Progenitor cell of endocrine pancreas (in vitro differentiated cells): ENCODE measurements around the gene CYP19A1. TPM values are rescaled to one million over a fixed set of nuclear protein-coding genes. Genes with fewer than 3 reads are reported as not detected.

Experiments
- DNase-seq: peaks from one replicate; pipeline ENCODE4 v3.0.0; 2021; ENCODE audit warnings: low spot score; ENCODE audit not compliant: unreplicated experiment
- H3K27ac Mint-ChIP-seq: 2 replicates; pipeline ENCODE4 v1.8.0; 2021; ENCODE audit warnings: mild to moderate bottlenecking, moderate library complexity, mixed read lengths
- H3K27me3 Mint-ChIP-seq: 2 replicates; pipeline ENCODE4 v1.8.0; 2021; ENCODE audit warnings: mixed read lengths
- H3K36me3 Mint-ChIP-seq: 2 replicates; pipeline ENCODE4 v1.8.0; 2022; ENCODE audit warnings: mixed read lengths; ENCODE audit not compliant: insufficient read depth
- H3K4me1 Mint-ChIP-seq: 2 replicates; pipeline ENCODE4 v1.8.0; 2021; ENCODE audit warnings: low read depth, mixed read lengths
- H3K4me3 Mint-ChIP-seq: 2 replicates; pipeline ENCODE4 v1.8.0; 2021; ENCODE audit warnings: low read depth, mild to moderate bottlenecking, moderate library complexity, mixed read lengths
- H3K9me3 Mint-ChIP-seq: 2 replicates; pipeline ENCODE4 v1.8.0; 2021; ENCODE audit warnings: low read depth, mixed read lengths
- CTCF ChIP-seq: fragments of 200-600 bp; sonication (generic); IDR thresholded peaks from one replicate; pipeline ENCODE4 v1.5.0; 2021; ENCODE audit warnings: antibody characterized with exemption, mild to moderate bottlenecking; ENCODE audit not compliant: unreplicated experiment
- total RNA-seq: library from RNA; stranded (reverse); gene quantifications from 2 replicates; pipeline ENCODE4 v1.2.1, GENCODE V29; 2021

The CYP19A1 gene
- total RNA-seq, 1 donor from 2014 or later = not detected

- DNase-seq = no peak
- no peaks in the 10 kb centered on the region for H3K36me3 Mint-ChIP-seq
- no peak overlapping the region for H3K27ac Mint-ChIP-seq
- H3K9me3 Mint-ChIP-seq = no peaks in the 10 kb centered on the region
- H3K4me3 Mint-ChIP-seq = no peak overlapping the region
- TF ChIP-seq CTCF = no peak
- H3K4me1 Mint-ChIP-seq = no peaks in the 10 kb centered on the region
- peaks cover 35% of the 10 kb centered on the region for H3K27me3 Mint-ChIP-seq
Observed at GRCh38 chr15:51335087-51335486, 3.3 kb downstream of the CYP19A1 start.

- no peak for DNase-seq
- Mint-ChIP-seq H3K4me3 (no peak overlapping the region), H3K9me3 (no peaks in the 10 kb centered on the region), H3K27me3 (peaks cover 24% of the 10 kb centered on the region), H3K4me1 (no peaks in the 10 kb centered on the region), H3K27ac (no peak overlapping the region), H3K36me3 (no peaks in the 10 kb centered on the region)
- TF ChIP-seq CTCF = no peak
Observed at GRCh38 chr15:51334011-51334451, 4.4 kb downstream of the CYP19A1 start.

GRCh38 chr15:51333571-51333970 lies 4.8 kb downstream of the CYP19A1 start:
- Mint-ChIP-seq H3K27ac (no peak overlapping the region), H3K4me1 (no peaks in the 10 kb centered on the region), H3K4me3 (no peak overlapping the region), H3K9me3 (no peaks in the 10 kb centered on the region), H3K27me3 (peaks cover 23% of the 10 kb centered on the region), H3K36me3 (no peaks in the 10 kb centered on the region)
- no peak for TF ChIP-seq CTCF
- no peak for DNase-seq

- no peaks in the 10 kb centered on the region for H3K9me3 Mint-ChIP-seq
- peaks cover 14% of the 10 kb centered on the region for H3K27me3 Mint-ChIP-seq
- no peaks in the 10 kb centered on the region for H3K4me1 Mint-ChIP-seq
- no peak overlapping the region for H3K27ac Mint-ChIP-seq
- H3K36me3 Mint-ChIP-seq = no peaks in the 10 kb centered on the region
- H3K4me3 Mint-ChIP-seq = no peak overlapping the region
- no peak for TF ChIP-seq CTCF
- no peak for DNase-seq
Observed at GRCh38 chr15:51332206-51333147, 5.9 kb downstream of the CYP19A1 start.

GRCh38 chr15:51331141-51331540 lies 7.3 kb downstream of the CYP19A1 start:
- Mint-ChIP-seq H3K4me1 (no peaks in the 10 kb centered on the region), H3K9me3 (no peaks in the 10 kb centered on the region), H3K27me3 (peaks cover 6% of the 10 kb centered on the region), H3K36me3 (no peaks in the 10 kb centered on the region), H3K27ac (no peak overlapping the region), H3K4me3 (no peak overlapping the region)
- no peak for TF ChIP-seq CTCF
- DNase-seq = no peak
